ENCODE data around the gene DNAL4.

Gene DNAL4

DNA sequence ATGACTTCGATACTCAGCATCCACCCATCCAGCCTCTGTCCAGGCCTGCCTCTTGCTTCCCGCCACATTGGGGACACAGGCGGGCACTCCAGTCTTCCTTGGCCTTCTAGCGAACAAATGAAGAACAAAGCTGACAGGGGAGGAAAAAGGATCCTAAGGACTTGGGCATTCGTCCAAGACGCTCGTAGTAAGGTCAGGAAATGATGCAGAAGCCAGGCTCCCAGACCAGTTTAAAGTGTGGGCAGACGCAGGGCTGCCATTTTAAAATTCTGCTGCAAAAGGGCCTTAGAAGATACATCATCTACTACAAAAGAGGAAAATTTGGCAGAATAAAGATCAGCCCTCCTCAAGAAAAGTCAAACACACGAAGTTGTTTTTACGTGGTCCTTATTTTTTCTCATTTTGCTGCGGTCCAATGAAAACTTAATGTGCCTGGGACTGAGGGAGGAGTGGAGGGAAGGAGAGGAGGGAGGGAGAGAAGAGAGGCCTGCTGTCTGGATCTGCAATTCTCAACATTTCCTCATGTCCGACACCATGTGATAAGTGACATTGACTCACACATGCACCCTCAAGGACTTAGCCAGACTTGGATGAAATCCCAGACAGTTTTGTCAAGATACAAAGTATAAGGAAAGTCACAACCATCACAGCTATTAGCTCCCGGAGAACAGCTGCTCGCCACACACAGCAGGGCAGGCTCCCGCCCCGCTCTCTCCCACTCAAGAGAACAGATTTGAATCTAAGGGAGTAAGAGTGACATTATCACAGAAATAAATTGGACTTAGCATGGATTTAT, 5.7 kb downstream of the DNAL4 start:
- TF ChIP-seq FOXP2 (optimal IDR thresholded peaks at IDR 0.05; ENCODE audit: borderline replicate concordance, extremely low read depth, extremely low read length, insufficient read depth) (no peak), SIN3A (IDR thresholded peaks at IDR 0.05; ENCODE audit: borderline replicate concordance, insufficient read depth, low read length) (no peak), POLR2AphosphoS5 (IDR thresholded peaks at IDR 0.05; ENCODE audit: low read depth, low read length) (no peak), TAF1 (IDR thresholded peaks at IDR 0.05; ENCODE audit: borderline replicate concordance, insufficient read depth, low read length) (no peak)
- TF ChIP-seq, protein P1, sequence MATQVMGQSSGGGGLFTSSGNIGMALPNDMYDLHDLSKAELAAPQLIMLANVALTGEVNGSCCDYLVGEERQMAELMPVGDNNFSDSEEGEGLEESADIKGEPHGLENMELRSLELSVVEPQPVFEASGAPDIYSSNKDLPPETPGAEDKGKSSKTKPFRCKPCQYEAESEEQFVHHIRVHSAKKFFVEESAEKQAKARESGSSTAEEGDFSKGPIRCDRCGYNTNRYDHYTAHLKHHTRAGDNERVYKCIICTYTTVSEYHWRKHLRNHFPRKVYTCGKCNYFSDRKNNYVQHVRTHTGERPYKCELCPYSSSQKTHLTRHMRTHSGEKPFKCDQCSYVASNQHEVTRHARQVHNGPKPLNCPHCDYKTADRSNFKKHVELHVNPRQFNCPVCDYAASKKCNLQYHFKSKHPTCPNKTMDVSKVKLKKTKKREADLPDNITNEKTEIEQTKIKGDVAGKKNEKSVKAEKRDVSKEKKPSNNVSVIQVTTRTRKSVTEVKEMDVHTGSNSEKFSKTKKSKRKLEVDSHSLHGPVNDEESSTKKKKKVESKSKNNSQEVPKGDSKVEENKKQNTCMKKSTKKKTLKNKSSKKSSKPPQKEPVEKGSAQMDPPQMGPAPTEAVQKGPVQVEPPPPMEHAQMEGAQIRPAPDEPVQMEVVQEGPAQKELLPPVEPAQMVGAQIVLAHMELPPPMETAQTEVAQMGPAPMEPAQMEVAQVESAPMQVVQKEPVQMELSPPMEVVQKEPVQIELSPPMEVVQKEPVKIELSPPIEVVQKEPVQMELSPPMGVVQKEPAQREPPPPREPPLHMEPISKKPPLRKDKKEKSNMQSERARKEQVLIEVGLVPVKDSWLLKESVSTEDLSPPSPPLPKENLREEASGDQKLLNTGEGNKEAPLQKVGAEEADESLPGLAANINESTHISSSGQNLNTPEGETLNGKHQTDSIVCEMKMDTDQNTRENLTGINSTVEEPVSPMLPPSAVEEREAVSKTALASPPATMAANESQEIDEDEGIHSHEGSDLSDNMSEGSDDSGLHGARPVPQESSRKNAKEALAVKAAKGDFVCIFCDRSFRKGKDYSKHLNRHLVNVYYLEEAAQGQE (IDR thresholded peaks at IDR 0.05; ENCODE audit: insufficient read depth in 1 of 2, low read depth in 2 of 2, low read length in 2 of 2): no peak

DNA sequence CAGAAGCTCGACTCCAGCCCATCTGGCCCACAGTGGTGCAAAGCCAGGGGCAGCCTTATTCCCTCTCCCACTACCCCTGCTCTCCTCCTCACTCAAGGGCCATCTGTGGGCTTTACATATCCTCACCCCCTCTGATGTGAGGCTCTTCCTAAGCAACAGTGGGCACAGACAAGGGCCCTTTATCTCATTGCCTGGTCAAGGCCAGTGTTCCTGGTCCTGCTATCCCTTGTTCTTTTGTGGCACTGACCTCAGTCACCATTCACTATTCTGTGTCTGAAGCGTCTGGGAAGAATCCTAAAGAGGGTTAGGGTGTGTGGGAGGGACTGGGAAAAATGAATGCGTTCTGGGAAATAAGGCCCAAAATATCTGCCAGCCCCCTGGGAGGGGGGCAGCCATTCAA, 7.3 kb downstream of the DNAL4 start:
- TF ChIP-seq TAF1 (IDR thresholded peaks at IDR 0.05; ENCODE audit: borderline replicate concordance, insufficient read depth, low read length) (no peak), POLR2AphosphoS5 (IDR thresholded peaks at IDR 0.05; ENCODE audit: low read depth, low read length) (no peak), SIN3A (IDR thresholded peaks at IDR 0.05; ENCODE audit: borderline replicate concordance, insufficient read depth, low read length) (no peak), FOXP2 (optimal IDR thresholded peaks at IDR 0.05; ENCODE audit: borderline replicate concordance, extremely low read depth, extremely low read length, insufficient read depth) (no peak)
- TF ChIP-seq, protein P1 (IDR thresholded peaks at IDR 0.05; ENCODE audit: insufficient read depth in 1 of 2, low read depth in 2 of 2, low read length in 2 of 2): no peak

DNA sequence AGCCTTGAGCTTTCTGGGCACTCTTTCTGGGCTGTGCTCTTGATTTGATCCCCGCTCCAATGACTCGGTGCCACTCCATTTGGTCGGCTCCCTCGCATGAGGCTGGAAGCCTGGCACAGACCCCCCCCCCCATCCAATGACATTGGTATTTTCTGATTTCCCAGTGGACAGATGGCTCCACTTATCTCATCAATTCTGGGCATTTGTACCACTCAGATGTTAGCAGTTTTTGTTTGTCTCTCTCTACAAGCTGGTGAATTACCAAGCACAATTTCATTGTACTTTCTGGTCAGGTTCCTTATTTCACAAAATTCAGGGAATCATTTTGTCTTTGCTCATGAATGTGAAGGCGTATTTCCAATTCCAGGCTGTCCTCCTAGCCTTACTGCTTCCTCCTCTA, 9.1 kb downstream of the DNAL4 start:
- no peak for TF ChIP-seq POLR2AphosphoS5 (IDR thresholded peaks at IDR 0.05; ENCODE audit: low read depth, low read length)
- no peak for TF ChIP-seq FOXP2 (optimal IDR thresholded peaks at IDR 0.05; ENCODE audit: borderline replicate concordance, extremely low read depth, extremely low read length, insufficient read depth)
- no peak for TF ChIP-seq SIN3A (IDR thresholded peaks at IDR 0.05; ENCODE audit: borderline replicate concordance, insufficient read depth, low read length)
- TF ChIP-seq, protein P1 (IDR thresholded peaks at IDR 0.05; ENCODE audit: insufficient read depth in 1 of 2, low read depth in 2 of 2, low read length in 2 of 2): no peak
- TF ChIP-seq TAF1 (IDR thresholded peaks at IDR 0.05; ENCODE audit: borderline replicate concordance, insufficient read depth, low read length): no peak

DNA sequence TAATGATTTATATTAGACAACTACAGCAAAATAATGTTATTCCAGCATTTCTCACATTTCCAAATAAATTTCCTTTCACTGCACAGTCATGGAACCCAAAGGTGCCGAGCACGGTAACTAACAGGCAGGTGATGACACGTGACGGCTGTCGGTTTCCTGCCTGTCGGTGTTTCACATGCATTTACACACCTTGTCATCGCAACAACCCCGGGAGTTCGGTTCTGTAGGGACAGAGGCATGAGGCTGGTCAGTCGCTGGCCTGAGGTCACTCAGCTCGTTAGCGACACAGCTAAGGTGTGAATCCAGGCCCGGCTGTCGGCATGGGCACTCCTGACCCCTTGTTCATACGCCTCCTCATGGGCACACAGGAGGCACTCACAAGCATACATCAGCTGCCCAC, 9.9 kb downstream of the DNAL4 start:
- TF ChIP-seq POLR2AphosphoS5 (IDR thresholded peaks at IDR 0.05; ENCODE audit: low read depth, low read length) (no peak), TAF1 (IDR thresholded peaks at IDR 0.05; ENCODE audit: borderline replicate concordance, insufficient read depth, low read length) (no peak), FOXP2 (optimal IDR thresholded peaks at IDR 0.05; ENCODE audit: borderline replicate concordance, extremely low read depth, extremely low read length, insufficient read depth) (no peak), SIN3A (IDR thresholded peaks at IDR 0.05; ENCODE audit: borderline replicate concordance, insufficient read depth, low read length) (no peak)
- TF ChIP-seq, protein P1 (IDR thresholded peaks at IDR 0.05; ENCODE audit: insufficient read depth in 1 of 2, low read depth in 2 of 2, low read length in 2 of 2): no peak

All from PFSK-1 (cell line).